NCI-H2029 treated with DMSO at 0.1 percent for 48 hours (cell line): ENCODE measurements around the gene CAPN10.

Source experiments
- DNase-seq: peaks from one replicate; lab custom pipeline; 2025; lab: John Stamatoyannopoulos, UW

CAPN10 gene

GRCh38 chr2:240624011-240624949, 37.7 kb downstream of the CAPN10 start:
- DNase-seq, result no peak

- DNase-seq, result no peak
These were observed 38.6 kb downstream of the CAPN10 start, which contains the start of gene GPR35 for GRCh38 chr2:240624950-240625621. GPR35 (plus strand) TSS chr2:240625480; CDS start chr2:240629953, 4,473 bp downstream.

GRCh38 chr2:240626531-240627300, 40.2 kb downstream of the CAPN10 start:
- no peak for DNase-seq

GRCh38 chr2:240627736-240628506, 41.4 kb downstream of the CAPN10 start:
- no peak for DNase-seq

- no peak for DNase-seq
These were observed 41.9 kb downstream of the CAPN10 start for GRCh38 chr2:240628507-240628807.

GRCh38 chr2:240628808-240629618, 42.5 kb downstream of the CAPN10 start:
- DNase-seq, result no peak

GRCh38 chr2:240629619-240629967, 43.1 kb downstream of the CAPN10 start:
- no peak for DNase-seq

GRCh38 chr2:240629968-240630770, 43.6 kb downstream of the CAPN10 start:
- DNase-seq, result no peak

- DNase-seq, result no peak
These were observed 44.4 kb downstream of the CAPN10 start for GRCh38 chr2:240630771-240631547.

GRCh38 chr2:240631548-240632305, 45.2 kb downstream of the CAPN10 start:
- DNase-seq, result no peak

- DNase-seq, result no peak
These were observed 45.8 kb downstream of the CAPN10 start for GRCh38 chr2:240632306-240632721.

- DNase-seq, result no peak
These were observed 48.8 kb downstream of the CAPN10 start for GRCh38 chr2:240635121-240635997.

GRCh38 chr2:240635998-240636547, 49.5 kb downstream of the CAPN10 start:
- no peak for DNase-seq

GRCh38 chr2:240636563-240637115, 50.1 kb downstream of the CAPN10 start:
- DNase-seq, result no peak

GRCh38 chr2:240637116-240637900, 50.8 kb downstream of the CAPN10 start:
- no peak for DNase-seq

- no peak for DNase-seq
These were observed 51.4 kb downstream of the CAPN10 start for GRCh38 chr2:240637901-240638345.
